ENCODE data around the gene EXOG.

The EXOG gene

GRCh38 chr3:38548154-38548931, 52.2 kb downstream of the EXOG start:
- DNase-seq: no peak

- no peak for DNase-seq
These were observed 52.9 kb downstream of the EXOG start for GRCh38 chr3:38549082-38549481.

DNA sequence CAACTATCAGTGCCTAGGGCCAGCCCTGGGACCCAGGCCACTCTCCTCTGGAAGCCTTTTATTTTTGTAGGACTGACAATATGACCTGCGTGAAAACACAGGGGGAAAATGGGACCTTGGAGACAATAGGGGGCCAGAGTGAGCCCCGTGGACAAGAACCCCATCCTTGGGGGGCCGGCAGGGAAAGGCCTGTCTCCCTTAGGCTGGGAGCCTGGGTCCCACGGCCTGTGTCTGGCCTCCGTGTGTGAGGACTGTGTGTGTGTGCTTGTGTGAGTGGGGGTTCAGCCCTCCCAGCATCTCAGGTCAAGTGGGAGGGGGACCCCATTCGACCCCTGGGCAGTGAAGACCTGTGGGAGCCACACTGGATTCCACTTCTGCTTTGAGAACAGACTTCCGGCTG, 53.3 kb downstream of the EXOG start:
- no peak for DNase-seq

DNA sequence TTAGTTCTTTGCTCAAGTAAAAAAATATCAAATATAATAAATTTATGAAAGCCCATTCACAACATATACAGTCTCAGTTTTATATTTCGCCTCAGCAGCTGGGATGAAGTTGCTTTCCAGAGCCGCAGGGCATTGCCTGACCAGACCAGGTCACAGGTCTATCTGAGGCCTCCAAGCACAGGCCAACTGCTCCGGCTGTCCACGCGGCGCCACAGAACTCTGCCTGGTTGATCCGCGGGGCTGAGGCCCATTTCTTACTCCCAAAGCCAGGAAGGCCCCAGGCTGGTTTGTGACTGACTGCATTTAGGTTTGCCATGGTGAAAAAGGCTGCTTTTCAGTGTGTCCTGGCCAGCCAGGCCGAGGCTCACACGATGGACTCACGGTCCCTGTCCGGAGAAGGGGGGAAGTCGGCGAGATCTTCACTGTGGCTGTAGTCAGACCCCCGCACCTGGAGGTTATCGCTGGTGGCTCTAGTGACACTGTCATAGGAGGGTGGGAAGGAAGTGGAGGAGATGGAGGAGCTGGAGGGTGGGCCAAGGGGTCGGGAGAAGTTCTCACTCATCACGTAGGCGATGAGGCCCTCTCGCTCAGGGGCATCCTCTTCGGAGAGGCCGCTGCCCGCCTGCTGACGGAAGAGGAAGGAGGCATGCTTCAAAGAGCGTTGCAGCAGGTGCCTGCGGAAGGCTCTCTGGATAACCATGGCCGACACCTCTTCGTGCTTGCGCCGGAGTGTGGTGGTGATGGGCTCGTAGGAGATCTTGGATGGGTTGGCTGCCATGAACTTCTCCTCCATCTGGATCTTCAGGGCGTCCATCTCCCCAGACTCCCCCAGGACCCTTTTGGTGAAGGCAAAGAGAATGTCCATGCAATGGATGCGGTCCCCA, 54.1 kb downstream of the EXOG start:
- no peak for DNase-seq

GRCh38 chr3:38551026-38551832, 55.1 kb downstream of the EXOG start:
- no peak for DNase-seq

DNA sequence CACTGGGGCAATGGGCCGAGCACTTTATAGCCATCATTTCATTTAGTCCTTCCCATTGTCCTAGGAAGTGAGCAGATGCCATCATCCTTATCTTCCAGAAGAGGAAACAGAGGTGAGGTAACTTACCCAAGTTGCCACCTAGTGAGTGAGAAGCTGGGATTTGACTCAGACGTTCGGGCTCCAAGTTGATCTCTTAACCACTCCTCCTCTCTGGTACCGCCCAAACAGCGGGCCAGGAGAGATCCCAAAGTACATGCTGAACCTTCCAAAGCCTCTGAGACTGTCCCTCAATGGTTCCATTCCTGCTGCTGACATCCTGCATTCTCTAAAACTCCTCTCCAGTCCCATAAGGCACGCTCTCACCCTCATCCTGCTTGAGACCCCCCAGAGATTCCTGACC, 56.2 kb downstream of the EXOG start:
- DNase-seq: no peak

DNA sequence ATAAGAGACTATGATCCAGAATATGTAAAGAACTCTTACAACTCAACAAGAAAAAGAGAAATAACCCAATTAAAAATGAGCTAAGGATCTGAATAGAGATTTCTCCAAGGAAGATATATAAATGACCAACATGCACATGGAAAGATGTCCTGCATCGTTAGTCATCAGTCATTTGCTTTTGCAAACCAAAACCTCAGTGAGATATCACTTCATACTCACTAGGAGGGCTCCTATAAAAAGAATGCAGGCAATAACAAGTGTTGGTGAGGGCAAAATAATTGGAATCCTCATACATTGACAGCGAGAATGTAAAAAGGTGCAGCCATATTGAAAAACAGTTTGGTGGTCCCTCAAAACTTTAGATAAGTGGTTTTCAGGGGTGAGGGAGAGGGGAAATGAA, 56.9 kb downstream of the EXOG start:
- DNase-seq: no peak

- DNase-seq: no peak
These were observed 58.1 kb downstream of the EXOG start for GRCh38 chr3:38554127-38554827.

DNA sequence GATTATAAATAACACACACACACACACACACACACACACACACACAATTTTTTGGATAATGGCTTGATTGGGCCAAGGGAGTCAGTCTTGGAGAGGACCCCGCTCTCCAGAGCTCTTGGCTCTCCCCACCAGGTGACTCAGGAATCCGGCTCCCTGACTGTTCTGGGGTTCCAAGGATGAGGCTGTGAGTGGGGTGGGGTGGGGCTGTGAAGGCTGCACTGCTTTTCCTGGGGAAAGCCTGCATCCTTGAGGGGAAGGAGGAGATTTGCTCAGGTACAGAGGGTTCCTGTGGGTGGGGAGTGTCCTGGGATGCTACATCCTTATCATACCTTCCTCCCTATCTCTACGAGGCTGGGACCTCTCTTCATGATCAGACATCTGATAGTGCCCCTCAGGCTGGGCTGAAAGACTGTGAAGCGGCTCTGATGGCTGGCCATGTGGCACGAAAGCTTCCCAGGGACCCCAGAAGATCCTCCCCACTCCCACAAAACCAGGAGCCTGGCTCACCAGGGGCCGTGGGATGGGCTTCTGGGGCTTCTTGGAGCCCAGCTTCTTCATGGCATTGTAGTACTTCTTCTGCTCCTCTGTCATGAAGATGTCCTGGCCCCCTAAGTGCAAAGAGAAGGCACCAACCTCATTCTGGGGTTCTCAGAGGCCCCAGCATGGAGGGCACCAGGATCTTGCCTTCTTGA, 59.2 kb downstream of the EXOG start:
- no peak for DNase-seq

DNA sequence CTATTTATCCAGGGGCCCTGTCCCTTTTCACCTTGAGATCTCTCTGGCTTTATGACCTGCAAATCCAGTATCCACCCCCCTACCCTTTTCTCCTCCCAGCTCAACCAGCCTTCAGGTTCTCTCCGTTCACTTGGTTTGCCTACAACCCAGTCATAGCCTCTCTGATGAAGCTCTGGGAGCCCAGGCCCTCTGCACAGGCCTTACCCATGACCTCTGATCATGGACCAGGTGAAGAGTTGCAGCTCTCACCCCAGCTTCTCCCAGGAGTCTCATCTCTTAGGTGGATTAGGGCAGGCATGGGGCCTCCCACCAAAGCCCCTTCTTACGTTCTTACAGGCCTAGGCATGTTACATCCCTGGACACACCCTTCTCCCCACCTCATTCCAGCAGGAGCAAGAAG, 59.8 kb downstream of the EXOG start:
- DNase-seq: no peak

DNA sequence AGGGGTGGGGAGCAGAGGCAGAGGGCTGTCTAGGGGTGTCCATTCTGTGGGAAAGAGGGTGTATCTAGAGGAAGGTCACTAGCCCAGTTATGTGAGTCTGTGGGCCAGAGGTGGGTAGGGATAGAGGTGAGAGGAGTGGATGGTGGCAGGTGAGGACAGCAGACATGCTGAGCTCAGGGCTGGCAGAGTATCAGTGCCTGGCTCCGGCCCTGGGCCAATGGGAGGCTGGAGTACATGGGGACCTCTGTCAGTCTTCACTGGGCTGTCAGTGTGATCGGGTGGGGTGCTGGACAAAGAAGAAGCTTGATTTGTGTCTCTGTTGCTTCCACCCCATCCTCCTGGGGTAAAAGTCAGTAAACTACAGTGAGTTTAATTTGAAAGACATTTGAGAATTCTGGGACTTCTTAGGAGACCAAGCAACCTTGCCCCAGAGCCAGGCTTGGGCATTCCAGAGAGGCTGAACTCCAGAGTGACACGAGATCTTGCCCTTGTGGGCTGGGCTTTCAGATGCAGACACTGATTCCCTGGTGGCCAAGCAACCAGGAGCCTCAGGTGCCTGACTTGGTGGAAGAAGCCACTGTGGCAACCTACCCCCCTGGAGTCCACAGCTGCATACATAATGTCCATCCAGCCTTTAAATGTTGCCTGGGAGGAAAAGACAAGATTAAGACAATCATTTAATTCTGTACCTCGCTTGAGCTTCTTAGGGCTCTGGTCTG, 60.7 kb downstream of the EXOG start:
- DNase-seq: no peak

GRCh38 chr3:38558864-38559263, 62.7 kb downstream of the EXOG start:
- no peak for DNase-seq

GRCh38 chr3:38560284-38560683, 64.1 kb downstream of the EXOG start:
- DNase-seq: no peak

DNA sequence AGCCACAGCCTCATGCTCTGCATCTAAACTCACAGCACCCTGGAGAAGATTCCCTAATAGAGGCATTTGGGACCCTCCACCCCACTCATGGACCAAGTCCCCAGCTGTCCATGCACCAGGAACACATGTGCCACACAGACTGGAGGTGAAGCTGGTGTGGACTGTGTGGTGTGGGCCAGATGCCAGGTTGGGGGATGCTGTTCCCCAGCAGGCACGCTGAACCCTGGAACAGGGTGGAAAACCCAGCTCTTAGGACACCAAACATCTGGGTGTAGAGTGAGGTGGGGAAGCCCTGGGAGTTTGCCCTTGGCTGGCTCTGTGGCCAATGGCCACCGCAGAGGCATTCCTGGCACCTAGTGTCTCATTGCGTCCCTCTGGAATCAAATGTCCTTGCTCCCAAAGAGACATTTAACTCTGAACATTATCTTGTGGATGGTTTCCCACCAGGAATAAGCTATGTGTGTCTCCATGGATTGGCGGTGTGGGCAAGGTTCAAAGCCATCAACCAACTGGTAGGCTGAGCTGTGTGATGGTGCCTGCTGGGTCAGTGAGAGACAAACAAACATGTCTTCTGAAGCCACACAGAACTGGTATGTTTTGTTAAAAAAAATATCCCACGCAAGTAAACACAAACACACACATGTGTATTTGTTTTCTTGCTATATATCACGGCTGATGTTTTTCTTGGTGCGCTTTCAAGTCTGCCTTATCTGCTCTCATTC, 65.0 kb downstream of the EXOG start:
- no peak for DNase-seq

- DNase-seq: no peak
These were observed 65.8 kb downstream of the EXOG start for GRCh38 chr3:38561746-38562466.

DNA sequence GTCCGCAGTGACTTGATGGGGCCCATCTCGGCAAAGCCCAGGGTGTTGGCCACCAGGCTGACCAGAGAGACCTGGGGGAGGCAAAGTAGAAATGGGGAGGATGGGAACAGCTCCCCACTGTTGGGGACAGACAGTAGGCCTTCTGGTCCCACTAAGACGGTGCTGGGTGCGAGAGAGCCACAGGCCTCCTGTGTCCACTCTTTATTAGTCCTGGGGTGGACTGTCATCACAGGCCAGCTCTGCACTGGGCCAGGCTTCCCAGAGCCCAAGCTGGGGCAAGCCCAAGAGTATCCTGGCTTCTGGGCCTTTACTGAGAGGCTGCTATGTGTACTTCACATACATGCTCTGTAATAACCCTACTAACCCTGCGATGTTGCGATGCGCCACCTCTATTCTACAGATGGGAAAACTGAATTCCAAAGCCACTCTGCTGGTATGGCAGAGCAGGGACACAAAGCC, 66.4 kb downstream of the EXOG start:
- DNase-seq: no peak

DNA sequence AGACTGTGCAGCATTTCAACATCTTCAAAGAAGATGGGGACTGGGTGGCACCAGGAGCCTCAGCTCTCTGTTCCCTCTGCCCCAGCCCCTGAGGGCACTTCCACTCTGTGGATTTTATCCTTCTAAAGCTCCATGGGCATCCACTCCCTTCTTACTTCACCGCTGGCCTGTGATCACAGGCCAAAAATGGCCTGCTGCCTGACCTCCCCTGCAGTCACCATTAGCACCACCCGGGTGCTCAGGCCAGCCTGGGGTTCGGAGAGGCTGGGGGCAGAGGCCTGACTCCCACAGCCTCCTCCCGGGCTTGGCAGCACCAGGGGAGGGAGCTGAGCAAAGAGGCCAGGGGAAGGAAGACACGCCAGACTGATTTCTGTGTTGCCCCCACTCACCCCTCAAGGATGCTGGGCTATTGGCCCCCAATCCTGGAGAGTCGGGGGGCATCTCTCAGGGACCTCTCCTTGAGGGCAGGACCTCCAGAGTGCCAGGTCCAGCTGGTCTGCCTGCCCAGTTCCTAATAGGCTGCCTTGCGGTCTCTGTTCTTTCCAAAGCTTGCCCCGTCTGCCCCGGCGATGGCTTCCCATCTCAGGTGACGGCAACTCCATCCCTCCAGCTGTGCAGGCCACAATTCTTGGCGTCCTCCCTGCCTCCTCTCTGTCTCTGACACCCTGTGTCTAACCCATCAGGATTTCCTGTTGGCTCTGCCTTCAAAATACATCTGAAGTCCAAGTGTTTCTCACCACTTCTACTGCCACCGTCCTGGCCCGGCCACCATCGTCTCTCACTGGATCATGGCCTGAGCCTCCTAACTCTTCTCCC, 67.1 kb downstream of the EXOG start:
- DNase-seq: no peak

- DNase-seq: no peak
These were observed 67.7 kb downstream of the EXOG start for GRCh38 chr3:38563886-38564270.
